ENCODE measurements around the gene TK2. TPM values are rescaled to one million over a fixed set of nuclear protein-coding genes. Genes with fewer than 3 reads are reported as not detected.

The TK2 gene
- total RNA-seq, 2 experiments from 2014 or later, result 5.4 to 5.8 TPM

DNA sequence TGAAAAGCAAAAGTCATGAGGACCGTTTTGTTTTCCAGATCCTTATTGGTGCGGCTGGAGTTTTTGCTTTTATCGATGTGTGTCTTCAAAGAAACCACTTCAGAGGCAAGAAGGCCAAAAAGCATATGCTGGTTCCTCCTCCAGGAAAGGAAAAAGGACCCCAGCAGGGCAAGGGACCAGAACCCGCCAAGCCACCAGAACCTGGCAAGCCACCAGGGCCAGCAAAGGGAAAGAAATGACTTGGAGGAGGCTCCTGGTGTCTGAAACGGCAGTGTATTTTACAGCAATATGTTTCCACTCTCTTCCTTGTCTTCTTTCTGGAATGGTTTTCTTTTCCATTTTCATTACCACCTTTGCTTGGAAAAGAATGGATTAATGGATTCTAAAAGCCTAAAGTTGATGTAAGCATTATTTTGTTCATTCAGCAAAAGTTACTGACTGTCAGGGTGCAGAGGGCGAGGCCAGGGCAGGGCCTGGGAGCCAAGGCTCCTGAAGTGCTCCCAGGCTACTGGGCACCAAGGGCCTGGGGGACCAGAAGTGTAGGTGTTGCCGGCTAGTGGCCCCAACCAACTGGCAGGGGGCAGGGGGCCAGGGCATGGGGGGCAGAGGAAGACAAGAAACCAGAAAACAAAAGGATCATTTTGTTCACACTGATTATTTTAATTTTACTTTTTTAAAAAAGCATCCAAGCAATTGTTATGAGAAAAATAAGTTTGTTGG is 38.1 kb upstream of the TK2 start:
- H3K4me1 Mint-ChIP-seq (ENCODE audit: low read depth), result peaks cover 23% of the 10 kb centered on the region
- H3K36me3 Mint-ChIP-seq, result no peaks in the 10 kb centered on the region
- CTCF ChIA-PET, result interaction anchor here (0.6 to 2.8 kb wide), 5 partner anchors 20 to 111 kb away, joined by 3 to 20 read pairs (median 15); no protein-coding TSS in a partner anchor
- no peaks in the 10 kb centered on the region for H3K9me3 Mint-ChIP-seq
- no peaks in the 10 kb centered on the region for H3K27me3 Mint-ChIP-seq
- intact Hi-C loops (cut with micrococcal nuclease), result loop anchor here (2.0 kb wide), 1 partner anchor 71 kb away; no protein-coding TSS in a partner anchor
- POLR2A ChIA-PET, result no interaction called here
- H3K27ac Mint-ChIP-seq, result no peak overlapping the region
- peak; percentile 7 for DNase-seq
- H3K4me3 Mint-ChIP-seq, result no peak overlapping the region

DNA sequence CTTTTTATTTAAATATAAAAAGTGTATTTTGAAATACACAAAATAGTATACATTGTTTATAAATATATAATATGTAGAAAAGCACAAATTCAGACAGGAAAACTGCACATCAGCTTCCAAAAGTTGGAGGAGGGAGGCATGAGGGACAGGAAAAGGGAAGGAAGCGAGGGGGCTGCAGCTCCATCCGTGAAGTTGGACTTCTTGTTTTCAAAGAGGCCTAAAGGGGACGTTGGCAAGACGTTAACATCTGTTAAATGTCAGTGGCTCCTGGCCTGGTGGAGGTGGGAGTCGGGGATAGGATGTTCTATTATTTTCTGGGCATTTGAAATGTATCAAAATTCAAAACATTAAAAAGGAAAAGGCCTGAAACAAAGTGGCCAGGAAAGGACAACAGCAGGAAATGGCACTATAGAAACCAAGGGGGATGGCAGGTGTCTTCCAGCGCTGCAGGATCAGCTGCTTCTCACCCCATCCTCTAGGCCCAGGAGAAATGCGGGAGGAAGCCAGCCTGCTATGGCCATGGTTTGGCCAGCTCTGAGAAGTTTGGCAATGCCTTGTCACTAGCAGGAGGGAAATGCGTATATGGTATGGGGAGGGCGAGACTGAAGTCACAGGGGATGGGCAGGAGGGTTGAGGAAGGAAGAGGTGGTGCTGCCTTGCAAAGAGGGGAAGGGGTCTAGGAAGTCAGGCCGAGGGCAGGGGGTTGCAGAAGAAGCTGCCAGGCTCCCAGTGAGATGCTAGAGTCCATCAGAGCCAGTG is 35.7 kb upstream of the TK2 start:
- Mint-ChIP-seq H3K4me1 (ENCODE audit: low read depth) (peaks cover 21% of the 10 kb centered on the region), H3K4me3 (no peak overlapping the region), H3K36me3 (no peaks in the 10 kb centered on the region), H3K27ac (no peak overlapping the region), H3K27me3 (peaks cover 4% of the 10 kb centered on the region), H3K9me3 (no peaks in the 10 kb centered on the region)
- ChIA-PET CTCF (interaction anchor here (0.9 kb wide), 1 partner anchor 23 kb away, joined by 3 read pairs; no protein-coding TSS in a partner anchor), POLR2A (interaction anchor here (0.6 kb wide), 1 partner anchor 17 kb away, joined by 3 read pairs; no protein-coding TSS in a partner anchor)
- intact Hi-C loops (cut with micrococcal nuclease), result no loop called here
- DNase-seq, result no peak

DNA sequence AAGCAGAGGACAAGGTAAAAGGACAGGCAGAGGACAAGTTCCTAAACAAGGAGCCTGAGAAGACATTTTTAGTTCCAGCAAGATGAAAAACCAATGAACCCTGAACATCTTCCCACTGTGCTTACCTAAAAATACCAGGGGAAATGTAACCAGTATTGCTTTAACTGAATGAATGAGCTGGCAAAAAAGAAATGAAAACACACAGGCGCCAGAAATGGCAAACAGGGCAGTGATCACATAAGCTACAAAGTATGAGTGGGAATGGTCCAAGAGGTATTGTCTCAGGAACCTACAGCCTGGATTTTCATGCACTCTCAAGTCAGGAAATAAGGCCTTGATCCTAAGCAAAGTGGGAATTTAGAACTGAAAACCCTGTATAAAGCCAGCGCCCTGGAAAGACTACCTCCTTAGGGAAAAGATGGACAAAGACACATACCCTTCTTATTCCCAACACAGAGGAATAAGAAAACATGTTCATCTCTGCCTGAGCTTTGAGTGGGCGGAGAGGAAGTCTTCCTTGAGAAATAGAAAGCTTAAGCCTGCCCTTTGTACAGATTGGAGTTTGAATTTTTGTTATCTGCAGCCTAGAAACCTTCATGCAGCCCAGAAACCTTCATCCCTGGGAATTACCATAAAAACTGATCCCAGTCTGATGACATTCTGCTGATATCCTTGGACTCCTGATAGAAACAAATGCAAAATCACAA is 31.5 kb upstream of the TK2 start:
- H3K27ac Mint-ChIP-seq, result no peak overlapping the region
- intact Hi-C loops (cut with micrococcal nuclease), result no loop called here
- ChIA-PET POLR2A (interaction anchor here (0.7 kb wide), 1 partner anchor 146 kb away, joined by 3 read pairs; no protein-coding TSS in a partner anchor), CTCF (interaction anchor here (1.7 to 2.6 kb wide), 2 partner anchors 8 to 27 kb away, joined by 5 to 14 read pairs; no protein-coding TSS in a partner anchor)
- no peak overlapping the region for H3K4me3 Mint-ChIP-seq
- H3K4me1 Mint-ChIP-seq (ENCODE audit: low read depth), result peaks cover 8% of the 10 kb centered on the region
- no peaks in the 10 kb centered on the region for H3K9me3 Mint-ChIP-seq
- H3K36me3 Mint-ChIP-seq, result no peaks in the 10 kb centered on the region
- peaks cover 27% of the 10 kb centered on the region for H3K27me3 Mint-ChIP-seq
- no peak for DNase-seq

DNA sequence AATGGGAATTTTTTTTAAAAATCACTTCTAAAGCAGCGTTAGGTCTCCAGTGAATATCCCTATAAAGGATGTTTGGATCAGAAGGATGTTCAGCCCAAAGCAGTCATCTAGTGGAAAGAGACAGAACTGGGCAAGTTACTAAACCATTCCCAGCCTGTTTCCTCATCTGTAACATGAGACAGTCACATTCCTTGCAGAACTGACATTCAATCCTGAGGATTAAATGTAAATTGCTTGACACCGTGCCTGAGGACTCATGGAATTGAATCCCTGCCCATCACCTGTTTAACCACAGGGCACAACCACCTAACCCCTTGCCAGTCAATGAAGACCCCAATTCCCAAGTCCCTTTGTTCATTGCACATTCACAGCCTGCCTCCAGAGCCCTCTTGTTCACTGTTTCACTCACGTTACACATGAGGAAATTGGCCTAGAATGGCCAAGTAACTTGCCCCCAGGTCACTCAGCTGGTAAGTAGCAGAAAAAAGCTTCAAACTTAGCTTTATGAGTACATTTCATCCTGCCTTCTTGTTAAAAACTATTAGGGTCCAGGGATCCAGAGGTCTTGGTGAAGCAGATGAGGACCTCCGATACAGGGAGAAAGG is 30.8 kb upstream of the TK2 start:
- Mint-ChIP-seq H3K9me3 (no peaks in the 10 kb centered on the region), H3K4me3 (no peak overlapping the region), H3K27me3 (peaks cover 27% of the 10 kb centered on the region), H3K4me1 (ENCODE audit: low read depth) (peaks cover 8% of the 10 kb centered on the region), H3K36me3 (no peaks in the 10 kb centered on the region), H3K27ac (no peak overlapping the region)
- intact Hi-C loops (cut with micrococcal nuclease), result no loop called here
- ChIA-PET CTCF (interaction anchor here (1.0 to 2.6 kb wide), 3 partner anchors 9 to 71 kb away, joined by 3 to 14 read pairs (median 5); no protein-coding TSS in a partner anchor), POLR2A (interaction anchor here (0.7 kb wide), 1 partner anchor 147 kb away, joined by 3 read pairs; no protein-coding TSS in a partner anchor)
- DNase-seq, result no peak

DNA sequence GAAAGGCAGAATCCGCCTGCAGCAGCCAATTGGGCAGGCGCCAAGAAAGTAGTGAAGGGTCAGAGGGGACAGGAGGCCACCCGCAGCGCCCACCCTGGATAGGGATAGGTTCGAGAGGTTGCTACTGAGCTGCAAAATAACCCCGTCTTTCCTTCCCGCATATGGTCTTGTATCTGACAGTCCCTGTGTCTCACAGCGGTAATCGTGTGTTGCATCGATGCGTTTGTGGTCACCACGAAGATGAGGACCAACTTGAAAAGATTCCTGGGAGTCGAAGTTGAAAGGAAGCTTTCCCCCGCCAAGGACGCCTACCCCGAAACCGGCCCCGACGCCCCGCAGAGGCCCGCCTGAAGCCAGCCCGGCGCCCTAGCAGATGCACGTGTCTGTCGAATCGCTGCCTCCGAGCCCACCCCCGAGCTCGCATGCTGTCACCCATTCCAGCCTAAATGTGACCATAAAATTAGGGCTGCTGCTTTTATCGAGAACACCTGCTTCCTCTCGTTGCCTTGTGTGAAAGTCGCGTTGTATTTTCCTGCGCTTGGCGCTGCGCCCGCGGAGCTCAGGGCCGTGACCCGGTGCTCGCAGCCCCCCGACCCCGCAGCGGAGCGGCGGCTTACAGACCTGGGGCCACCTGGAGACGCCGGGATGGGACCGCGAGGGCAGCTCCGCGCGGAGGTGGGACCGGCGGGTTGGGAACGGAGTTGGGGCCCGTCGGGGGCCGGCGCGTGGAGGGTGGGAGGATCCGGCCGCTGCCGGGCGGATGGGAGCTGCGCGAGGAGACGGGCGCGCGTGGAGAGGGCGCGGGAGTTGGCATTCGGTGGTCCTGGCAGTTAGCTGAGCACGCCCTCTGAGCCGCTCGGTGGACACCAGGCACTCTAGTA is 29.0 kb upstream of the TK2 start, which contains the start of gene CMTM2:
Gene CMTM2 (plus strand): TSS at position 813 of the 881 bp plus-strand sequence. CDS start 145 bp downstream, outside the sequence.
- POLR2A ChIA-PET, result interaction anchor here (0.7 to 0.8 kb wide), 2 partner anchors 11 to 26 kb away, joined by 3 read pairs; partner anchors contain the start of gene CKLF
- DNase-seq, result no peak
- intact Hi-C loops (cut with micrococcal nuclease), result no loop called here

DNA sequence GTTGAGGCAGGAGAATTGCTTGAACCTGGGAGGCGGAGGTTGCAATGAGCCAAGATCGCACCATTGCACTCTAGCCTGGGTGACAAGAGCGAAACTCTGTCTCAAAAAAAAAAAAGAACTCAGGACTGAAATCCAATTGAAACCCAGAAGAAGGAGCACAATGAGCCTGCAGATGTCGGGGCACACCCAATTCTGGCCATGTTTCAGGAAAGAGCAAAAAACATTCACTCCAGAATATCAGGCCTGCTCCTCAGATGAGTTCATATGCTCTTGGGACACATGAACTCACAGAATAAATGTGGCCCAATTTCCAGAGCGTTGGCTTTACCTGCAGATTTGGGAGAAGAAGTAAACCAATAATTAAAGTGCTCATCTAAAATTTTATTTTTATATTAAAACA is 26.4 kb upstream of the TK2 start:
- Mint-ChIP-seq H3K27me3 (peaks cover 27% of the 10 kb centered on the region), H3K4me3 (no peak overlapping the region), H3K36me3 (no peaks in the 10 kb centered on the region), H3K4me1 (ENCODE audit: low read depth) (peaks cover 5% of the 10 kb centered on the region), H3K9me3 (no peaks in the 10 kb centered on the region), H3K27ac (no peak overlapping the region)
- ChIA-PET CTCF (interaction anchor here (1.5 kb wide), 1 partner anchor 32 kb away, joined by 5 read pairs; no protein-coding TSS in a partner anchor), POLR2A (interaction anchor here (1.1 kb wide), 1 partner anchor 61 kb away, joined by 3 read pairs; no protein-coding TSS in a partner anchor)
- no peak for DNase-seq
- intact Hi-C loops (cut with micrococcal nuclease), result no loop called here

More for the DNA sequence above, 29.0 kb upstream of the TK2 start, which contains the start of gene CMTM2:
- Mint-ChIP-seq H3K9me3 (no peaks in the 10 kb centered on the region), H3K4me1 (ENCODE audit: low read depth) (peaks cover 8% of the 10 kb centered on the region), H3K4me3 (peak within 1 kb of the TSS; percentile 40), H3K36me3 (no peaks in the 10 kb centered on the region), H3K27me3 (peaks cover 27% of the 10 kb centered on the region), H3K27ac (no peak within 1 kb of the TSS)
- CTCF ChIA-PET, result interaction anchor here (0.6 to 2.6 kb wide), 7 partner anchors 11 to 221 kb away, joined by 3 to 14 read pairs (median 3); no protein-coding TSS in a partner anchor

DNA sequence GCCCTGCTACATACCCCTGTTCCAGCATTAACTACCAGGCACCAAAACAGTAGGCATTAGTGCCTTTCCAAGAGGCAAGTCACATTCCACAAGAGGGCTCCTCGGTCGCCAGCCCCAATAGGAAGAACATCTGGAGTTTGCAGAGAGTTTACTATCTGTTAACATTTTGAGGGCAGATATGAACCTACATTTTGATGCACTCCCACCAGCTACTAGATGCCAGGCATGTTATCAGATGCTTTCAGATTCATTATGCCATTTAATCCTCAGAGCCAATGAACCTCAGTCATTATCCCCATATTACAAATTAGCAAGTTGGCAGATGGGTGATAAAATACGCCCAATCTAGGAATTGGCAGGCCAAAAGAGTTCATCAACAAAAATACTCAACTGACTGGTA is 25.1 kb upstream of the TK2 start:
- Mint-ChIP-seq H3K27me3 (peaks cover 18% of the 10 kb centered on the region), H3K36me3 (no peaks in the 10 kb centered on the region), H3K4me1 (ENCODE audit: low read depth) (peaks cover 5% of the 10 kb centered on the region), H3K9me3 (no peaks in the 10 kb centered on the region), H3K4me3 (no peak overlapping the region), H3K27ac (no peak overlapping the region)
- ChIA-PET CTCF (interaction anchor here (0.8 to 2.0 kb wide), 6 partner anchors 23 to 168 kb away, joined by 3 to 5 read pairs (median 3); partner anchors contain the start of gene CKLF), POLR2A (interaction anchor here (1.1 kb wide), 1 partner anchor 59 kb away, joined by 3 read pairs; no protein-coding TSS in a partner anchor)
- DNase-seq, result no peak
- intact Hi-C loops (cut with micrococcal nuclease), result no loop called here

DNA sequence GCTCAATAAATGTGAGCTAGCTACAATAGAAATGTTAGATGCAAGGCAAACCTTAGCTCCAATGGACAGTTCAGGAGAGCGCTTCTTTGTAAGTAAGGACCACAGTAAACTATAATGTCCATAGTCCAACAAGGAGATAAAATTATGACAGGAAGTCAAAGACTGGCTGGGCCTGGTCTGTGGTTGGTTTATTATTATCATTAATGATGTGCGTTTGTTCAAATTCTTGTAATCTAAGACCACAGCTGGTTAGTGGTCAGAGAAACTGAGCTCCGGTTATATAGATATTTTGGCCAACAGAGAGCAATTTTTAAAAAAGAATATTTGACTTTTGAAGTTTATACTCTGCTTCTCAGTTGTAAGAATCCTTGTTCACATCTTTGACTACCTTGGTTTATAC is 24.6 kb upstream of the TK2 start:
- Mint-ChIP-seq H3K27me3 (peaks cover 13% of the 10 kb centered on the region), H3K4me1 (ENCODE audit: low read depth) (peaks cover 5% of the 10 kb centered on the region), H3K36me3 (no peaks in the 10 kb centered on the region), H3K9me3 (no peaks in the 10 kb centered on the region), H3K27ac (no peak overlapping the region), H3K4me3 (no peak overlapping the region)
- ChIA-PET POLR2A (interaction anchor here (1.2 kb wide), 1 partner anchor 11 kb away, joined by 6 read pairs; no protein-coding TSS in a partner anchor), CTCF (interaction anchor here (0.8 to 2.0 kb wide), 5 partner anchors 22 to 166 kb away, joined by 3 to 5 read pairs (median 3); partner anchors contain the start of gene CKLF)
- DNase-seq, result no peak
- intact Hi-C loops (cut with micrococcal nuclease), result no loop called here

DNA sequence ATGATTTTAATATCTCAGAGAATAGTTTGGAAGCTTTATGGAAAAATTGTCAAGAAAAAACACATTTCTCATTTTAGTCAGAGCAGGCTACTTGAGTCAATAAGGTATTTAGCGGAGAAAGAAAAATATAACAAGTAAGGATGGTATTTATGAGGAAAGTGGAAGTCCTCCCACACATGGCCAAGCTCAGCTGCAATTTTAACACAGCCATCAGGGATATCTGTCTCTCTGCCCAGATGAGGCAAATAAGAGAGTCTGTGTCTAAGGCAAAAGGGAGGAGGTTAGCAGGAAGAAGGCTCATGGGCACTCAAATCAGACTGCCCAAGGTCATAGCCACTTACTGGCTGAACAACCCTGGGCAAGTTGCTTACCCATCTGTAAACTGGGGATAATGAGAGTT is 24.2 kb upstream of the TK2 start:
- intact Hi-C loops (cut with micrococcal nuclease), result no loop called here
- ChIA-PET CTCF (interaction anchor here (0.8 to 2.0 kb wide), 4 partner anchors 22 to 166 kb away, joined by 3 to 5 read pairs (median 3); partner anchors contain the start of gene CKLF), POLR2A (interaction anchor here (1.2 kb wide), 1 partner anchor 10 kb away, joined by 6 read pairs; no protein-coding TSS in a partner anchor)
- Mint-ChIP-seq H3K36me3 (no peaks in the 10 kb centered on the region), H3K4me3 (no peak overlapping the region), H3K9me3 (no peaks in the 10 kb centered on the region), H3K4me1 (ENCODE audit: low read depth) (peaks cover 7% of the 10 kb centered on the region), H3K27ac (no peak overlapping the region), H3K27me3 (peaks cover 10% of the 10 kb centered on the region)
- DNase-seq, result no peak

DNA sequence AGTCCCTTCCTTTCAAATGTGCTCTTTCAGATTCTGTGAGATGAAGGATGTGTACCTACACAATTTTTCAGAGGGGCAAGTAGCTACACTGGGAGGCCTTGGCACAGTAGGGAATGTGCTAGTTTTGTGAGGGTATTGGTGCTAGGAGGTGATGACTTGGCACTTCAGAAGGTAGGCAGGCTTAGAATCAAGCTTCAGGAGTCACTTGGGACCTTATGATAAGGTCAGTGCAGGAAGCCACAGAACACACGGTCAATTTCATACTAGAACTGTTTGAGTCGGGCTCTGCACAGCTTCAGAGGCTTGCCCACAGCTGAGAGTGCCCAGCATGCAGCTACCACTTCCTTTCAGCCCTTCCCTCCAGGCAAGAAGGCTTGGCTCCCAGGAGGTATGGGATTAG is 22.4 kb upstream of the TK2 start:
- Mint-ChIP-seq H3K9me3 (no peaks in the 10 kb centered on the region), H3K27me3 (no peaks in the 10 kb centered on the region), H3K4me1 (ENCODE audit: low read depth) (peaks cover 9% of the 10 kb centered on the region), H3K4me3 (no peak overlapping the region), H3K36me3 (peaks cover 5% of the 10 kb centered on the region), H3K27ac (no peak overlapping the region)
- CTCF ChIA-PET, result interaction anchor here (0.9 to 1.6 kb wide), 2 partner anchors 17 to 33 kb away, joined by 3 to 4 read pairs; partner anchors contain the start of gene CMTM3
- POLR2A ChIA-PET, result interaction anchor here (0.9 to 1.8 kb wide), 2 partner anchors 9 to 165 kb away, joined by 3 to 4 read pairs; no protein-coding TSS in a partner anchor
- no peak for DNase-seq
- intact Hi-C loops (cut with micrococcal nuclease), result no loop called here

All from activated CD4-positive, alpha-beta memory T cell treated with anti-CD3 and anti-CD28 coated beads for 36 hours (primary cell).